ENCODE measurements around the gene OLFM1.
"Not testable (repeated sequence)": the region's sequence is repeated elsewhere in the genome, so short reads cannot be mapped to it uniquely, and the experiment has no call there.

DNA sequence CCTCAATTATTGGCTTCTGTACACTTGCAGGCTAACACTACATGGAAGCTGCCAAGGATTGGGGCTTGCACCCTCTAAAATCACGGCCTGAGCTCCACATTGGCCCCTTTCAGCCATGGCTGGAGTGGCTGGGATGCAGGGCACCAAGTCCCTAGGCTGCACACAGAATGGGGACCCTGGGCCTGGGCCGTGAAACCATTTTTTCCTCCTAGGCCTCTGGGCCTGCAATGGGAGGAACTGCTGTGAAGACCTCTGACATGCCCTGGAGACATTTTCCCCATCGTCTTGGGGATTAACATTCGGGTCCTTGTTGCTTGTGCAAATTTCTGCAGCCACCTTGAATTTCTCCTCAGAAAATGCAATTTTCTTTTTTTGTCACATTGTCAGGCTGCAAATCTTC, 23.6 kb upstream of the OLFM1 start:
- TF ChIP-seq, protein P1, sequence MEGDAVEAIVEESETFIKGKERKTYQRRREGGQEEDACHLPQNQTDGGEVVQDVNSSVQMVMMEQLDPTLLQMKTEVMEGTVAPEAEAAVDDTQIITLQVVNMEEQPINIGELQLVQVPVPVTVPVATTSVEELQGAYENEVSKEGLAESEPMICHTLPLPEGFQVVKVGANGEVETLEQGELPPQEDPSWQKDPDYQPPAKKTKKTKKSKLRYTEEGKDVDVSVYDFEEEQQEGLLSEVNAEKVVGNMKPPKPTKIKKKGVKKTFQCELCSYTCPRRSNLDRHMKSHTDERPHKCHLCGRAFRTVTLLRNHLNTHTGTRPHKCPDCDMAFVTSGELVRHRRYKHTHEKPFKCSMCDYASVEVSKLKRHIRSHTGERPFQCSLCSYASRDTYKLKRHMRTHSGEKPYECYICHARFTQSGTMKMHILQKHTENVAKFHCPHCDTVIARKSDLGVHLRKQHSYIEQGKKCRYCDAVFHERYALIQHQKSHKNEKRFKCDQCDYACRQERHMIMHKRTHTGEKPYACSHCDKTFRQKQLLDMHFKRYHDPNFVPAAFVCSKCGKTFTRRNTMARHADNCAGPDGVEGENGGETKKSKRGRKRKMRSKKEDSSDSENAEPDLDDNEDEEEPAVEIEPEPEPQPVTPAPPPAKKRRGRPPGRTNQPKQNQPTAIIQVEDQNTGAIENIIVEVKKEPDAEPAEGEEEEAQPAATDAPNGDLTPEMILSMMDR (conservative IDR thresholded peaks at IDR 0.05; ENCODE audit: low read depth, low read length), result not testable (repeated sequence)
- TF ChIP-seq EZH2phosphoT487 (IDR thresholded peaks at IDR 0.05; ENCODE audit: borderline replicate concordance, low read length), result not testable (repeated sequence)

All from PC-3 (cell line).